HG02981 (cell line): ENCODE data around the gene BTF3.

ENCODE experiments used
- ATAC-seq: cut with Tn5 transposase; IDR thresholded peaks from one replicate; pipeline ENCODE4 v1.9.1; 2021; ENCODE audit warnings: mild to moderate bottlenecking, moderate library complexity; ENCODE audit not compliant: unreplicated experiment

Gene BTF3

GRCh38 chr5:73519531-73520283, 21.5 kb downstream of the BTF3 start:
- ATAC-seq = peak; percentile 93

- ATAC-seq = no peak
Observed at GRCh38 chr5:73522989-73523388, 24.7 kb downstream of the BTF3 start.

GRCh38 chr5:73523861-73524260, 25.6 kb downstream of the BTF3 start:
- ATAC-seq = no peak

GRCh38 chr5:73525606-73526203, 27.5 kb downstream of the BTF3 start:
- ATAC-seq = no peak

- no peak for ATAC-seq
Observed at GRCh38 chr5:73528248-73528647, 30.0 kb downstream of the BTF3 start.

- ATAC-seq = no peak
Observed at GRCh38 chr5:73529081-73529480, 30.8 kb downstream of the BTF3 start.

GRCh38 chr5:73531356-73531755, 33.1 kb downstream of the BTF3 start:
- ATAC-seq = no peak

GRCh38 chr5:73532195-73532594, 34.0 kb downstream of the BTF3 start:
- ATAC-seq = no peak

GRCh38 chr5:73534011-73534644, 35.9 kb downstream of the BTF3 start:
- no peak for ATAC-seq

GRCh38 chr5:73534971-73535370, 36.7 kb downstream of the BTF3 start:
- no peak for ATAC-seq

- no peak for ATAC-seq
Observed at GRCh38 chr5:73539730-73540129, 41.5 kb downstream of the BTF3 start.

GRCh38 chr5:73540192-73540591, 42.0 kb downstream of the BTF3 start:
- no peak for ATAC-seq

- ATAC-seq = no peak
Observed at GRCh38 chr5:73542020-73542419, 43.8 kb downstream of the BTF3 start.

- no peak for ATAC-seq
Observed at GRCh38 chr5:73544429-73545402, 46.5 kb downstream of the BTF3 start.

- ATAC-seq = no peak
Observed at GRCh38 chr5:73545403-73545779, 47.1 kb downstream of the BTF3 start.

- ATAC-seq = no peak
Observed at GRCh38 chr5:73550016-73550415, 51.8 kb downstream of the BTF3 start.

- no peak for ATAC-seq
Observed at GRCh38 chr5:73552642-73553041, 54.4 kb downstream of the BTF3 start.
